GM23338 (cell line): Measurements from ENCODE around the gene NDUFAF8.

Experiments
- CREB1 ChIP-seq: fragments of 250-450 bp; sonication (Bioruptor Pico); IDR thresholded peaks from 2 replicates; pipeline ENCODE4 v1.5.0; 2020; ENCODE audit warnings: low read depth, mild to moderate bottlenecking, moderate library complexity
- EZH2 ChIP-seq: fragments of 200-600 bp; sonication (generic); IDR thresholded peaks from one replicate; pipeline ENCODE4 v1.8.0; 2017; ENCODE audit warnings: antibody characterized with exemption, mild to moderate bottlenecking, low read depth; ENCODE audit not compliant: unreplicated experiment
- EZH2phosphoT487 ChIP-seq: fragments of 200-600 bp; sonication (generic); IDR thresholded peaks from one replicate; pipeline ENCODE4 v1.8.1; 2018; ENCODE audit warnings: antibody characterized with exemption; ENCODE audit not compliant: unreplicated experiment
- JUNB ChIP-seq: IDR thresholded peaks from one replicate; pipeline ENCODE4 v1.6.1; 2016; ENCODE audit warnings: antibody characterized with exemption; ENCODE audit not compliant: unreplicated experiment
- NANOG ChIP-seq: IDR thresholded peaks from 2 replicates; pipeline ENCODE4 v1.6.1; 2016; ENCODE audit warnings: antibody characterized with exemption, borderline replicate concordance
- POLR2AphosphoS5 ChIP-seq: IDR thresholded peaks from 2 replicates; pipeline ENCODE4 v1.6.1; 2016; ENCODE audit warnings: antibody characterized with exemption, low read depth
- ZNF114 ChIP-seq: fragments of 250-450 bp; sonication (Bioruptor Pico); IDR thresholded peaks from 2 replicates; pipeline ENCODE4 v1.5.0; 2020; ENCODE audit warnings: mild to moderate bottlenecking, moderate library complexity
- ZNF331 ChIP-seq: fragments of 250-450 bp; sonication (Bioruptor Pico); IDR thresholded peaks from 2 replicates; pipeline ENCODE4 v1.5.0; 2020; ENCODE audit warnings: low read depth, mild to moderate bottlenecking, moderate library complexity
- TF ChIP-seq, protein P1 (sequence below), 2 experiments: fragments of 200-600 bp in 1 of 2; sonication (generic) in 1 of 2; conservative IDR thresholded peaks; 2 replicates each; pipeline versions ENCODE4 v1.5.1 to v1.6.1; 2016 to 2017; ENCODE audit warnings: antibody characterized with exemption in 2 of 2, low read depth in 2 of 2, mild to moderate bottlenecking in 2 of 2, moderate library complexity in 1 of 2
- TF ChIP-seq, protein P2 (sequence below): IDR thresholded peaks from one replicate; pipeline ENCODE4 v1.6.1; 2018; ENCODE audit warnings: antibody characterized with exemption; ENCODE audit not compliant: unreplicated experiment
- TF ChIP-seq, protein P3 (sequence below): IDR thresholded peaks from 2 replicates; pipeline ENCODE4 v1.6.1; 2016; ENCODE audit warnings: antibody characterized with exemption

DNA sequence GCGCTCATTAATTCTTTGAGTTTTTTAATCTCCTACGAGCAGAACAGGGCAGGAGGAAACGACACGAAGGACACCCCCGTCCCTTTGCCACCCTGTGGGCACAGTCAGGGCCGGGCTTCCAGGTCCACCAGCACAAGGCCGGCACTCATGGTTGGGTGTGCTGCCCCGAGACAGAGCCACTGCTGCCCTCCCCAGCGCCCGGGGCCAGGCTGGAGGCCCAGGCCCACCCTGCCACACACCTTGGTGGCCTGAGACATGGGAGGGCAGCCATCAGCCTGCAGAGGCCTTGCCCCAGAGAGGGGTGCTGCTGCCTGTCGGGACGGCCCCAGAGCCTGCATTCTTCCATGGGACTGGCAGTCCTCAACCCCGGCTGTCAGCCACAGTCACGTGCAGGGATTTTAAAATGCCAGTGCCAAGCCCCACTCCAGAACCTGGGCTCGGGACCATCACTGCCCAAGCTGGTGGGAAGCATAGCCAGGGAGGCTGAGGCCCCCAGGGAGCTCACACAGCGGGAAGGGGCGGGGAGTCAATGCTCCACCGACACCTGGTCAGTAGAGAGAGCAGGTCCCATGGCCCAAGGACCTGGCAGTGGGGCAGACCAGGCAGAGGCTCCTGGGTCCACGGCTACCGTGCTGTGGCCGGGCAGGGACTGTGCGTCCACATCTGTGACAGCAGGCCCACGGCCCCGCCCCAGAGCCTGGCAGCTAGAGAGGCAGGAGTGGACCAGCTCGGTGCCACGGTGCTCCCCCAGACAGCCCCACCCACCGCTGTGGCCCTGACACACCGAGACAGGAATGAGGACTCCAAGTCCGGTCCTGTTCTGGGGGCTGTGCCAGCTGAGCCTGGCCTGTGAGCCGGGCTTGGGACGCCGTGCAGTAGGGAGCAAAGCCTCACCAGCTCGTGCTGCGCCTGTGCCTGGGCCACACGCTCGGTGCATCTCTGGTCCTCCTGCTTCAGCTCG, 43.9 kb upstream of the NDUFAF8 start:
- TF ChIP-seq, protein P1, sequence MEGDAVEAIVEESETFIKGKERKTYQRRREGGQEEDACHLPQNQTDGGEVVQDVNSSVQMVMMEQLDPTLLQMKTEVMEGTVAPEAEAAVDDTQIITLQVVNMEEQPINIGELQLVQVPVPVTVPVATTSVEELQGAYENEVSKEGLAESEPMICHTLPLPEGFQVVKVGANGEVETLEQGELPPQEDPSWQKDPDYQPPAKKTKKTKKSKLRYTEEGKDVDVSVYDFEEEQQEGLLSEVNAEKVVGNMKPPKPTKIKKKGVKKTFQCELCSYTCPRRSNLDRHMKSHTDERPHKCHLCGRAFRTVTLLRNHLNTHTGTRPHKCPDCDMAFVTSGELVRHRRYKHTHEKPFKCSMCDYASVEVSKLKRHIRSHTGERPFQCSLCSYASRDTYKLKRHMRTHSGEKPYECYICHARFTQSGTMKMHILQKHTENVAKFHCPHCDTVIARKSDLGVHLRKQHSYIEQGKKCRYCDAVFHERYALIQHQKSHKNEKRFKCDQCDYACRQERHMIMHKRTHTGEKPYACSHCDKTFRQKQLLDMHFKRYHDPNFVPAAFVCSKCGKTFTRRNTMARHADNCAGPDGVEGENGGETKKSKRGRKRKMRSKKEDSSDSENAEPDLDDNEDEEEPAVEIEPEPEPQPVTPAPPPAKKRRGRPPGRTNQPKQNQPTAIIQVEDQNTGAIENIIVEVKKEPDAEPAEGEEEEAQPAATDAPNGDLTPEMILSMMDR (conservative IDR thresholded peaks at IDR 0.05; ENCODE audit: low read depth in 2 of 2): no peak
- TF ChIP-seq EZH2phosphoT487 (no peak), POLR2AphosphoS5 (no peak), EZH2 (no peak), CREB1 (CRISPR knock-in tag) (no peak), ZNF331 (CRISPR knock-in tag) (no peak), ZNF114 (no peak), JUNB (no peak), NANOG (no peak)
- TF ChIP-seq, protein P2, sequence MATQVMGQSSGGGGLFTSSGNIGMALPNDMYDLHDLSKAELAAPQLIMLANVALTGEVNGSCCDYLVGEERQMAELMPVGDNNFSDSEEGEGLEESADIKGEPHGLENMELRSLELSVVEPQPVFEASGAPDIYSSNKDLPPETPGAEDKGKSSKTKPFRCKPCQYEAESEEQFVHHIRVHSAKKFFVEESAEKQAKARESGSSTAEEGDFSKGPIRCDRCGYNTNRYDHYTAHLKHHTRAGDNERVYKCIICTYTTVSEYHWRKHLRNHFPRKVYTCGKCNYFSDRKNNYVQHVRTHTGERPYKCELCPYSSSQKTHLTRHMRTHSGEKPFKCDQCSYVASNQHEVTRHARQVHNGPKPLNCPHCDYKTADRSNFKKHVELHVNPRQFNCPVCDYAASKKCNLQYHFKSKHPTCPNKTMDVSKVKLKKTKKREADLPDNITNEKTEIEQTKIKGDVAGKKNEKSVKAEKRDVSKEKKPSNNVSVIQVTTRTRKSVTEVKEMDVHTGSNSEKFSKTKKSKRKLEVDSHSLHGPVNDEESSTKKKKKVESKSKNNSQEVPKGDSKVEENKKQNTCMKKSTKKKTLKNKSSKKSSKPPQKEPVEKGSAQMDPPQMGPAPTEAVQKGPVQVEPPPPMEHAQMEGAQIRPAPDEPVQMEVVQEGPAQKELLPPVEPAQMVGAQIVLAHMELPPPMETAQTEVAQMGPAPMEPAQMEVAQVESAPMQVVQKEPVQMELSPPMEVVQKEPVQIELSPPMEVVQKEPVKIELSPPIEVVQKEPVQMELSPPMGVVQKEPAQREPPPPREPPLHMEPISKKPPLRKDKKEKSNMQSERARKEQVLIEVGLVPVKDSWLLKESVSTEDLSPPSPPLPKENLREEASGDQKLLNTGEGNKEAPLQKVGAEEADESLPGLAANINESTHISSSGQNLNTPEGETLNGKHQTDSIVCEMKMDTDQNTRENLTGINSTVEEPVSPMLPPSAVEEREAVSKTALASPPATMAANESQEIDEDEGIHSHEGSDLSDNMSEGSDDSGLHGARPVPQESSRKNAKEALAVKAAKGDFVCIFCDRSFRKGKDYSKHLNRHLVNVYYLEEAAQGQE: no peak
- TF ChIP-seq, protein P3, sequence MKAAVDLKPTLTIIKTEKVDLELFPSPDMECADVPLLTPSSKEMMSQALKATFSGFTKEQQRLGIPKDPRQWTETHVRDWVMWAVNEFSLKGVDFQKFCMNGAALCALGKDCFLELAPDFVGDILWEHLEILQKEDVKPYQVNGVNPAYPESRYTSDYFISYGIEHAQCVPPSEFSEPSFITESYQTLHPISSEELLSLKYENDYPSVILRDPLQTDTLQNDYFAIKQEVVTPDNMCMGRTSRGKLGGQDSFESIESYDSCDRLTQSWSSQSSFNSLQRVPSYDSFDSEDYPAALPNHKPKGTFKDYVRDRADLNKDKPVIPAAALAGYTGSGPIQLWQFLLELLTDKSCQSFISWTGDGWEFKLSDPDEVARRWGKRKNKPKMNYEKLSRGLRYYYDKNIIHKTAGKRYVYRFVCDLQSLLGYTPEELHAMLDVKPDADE: no peak
